Panc1 (cell line): Measurements from ENCODE around the gene FOXN4. TPM values are rescaled to one million over a fixed set of nuclear protein-coding genes. Genes with fewer than 3 reads are reported as not detected.

Experiments used
- ATAC-seq: fragments of 200-7000 bp; cut with Tn5 transposase; 2 replicates; pipeline ENCODE4 v1.9.1; 2020; ENCODE audit warnings: mild to moderate bottlenecking, moderate library complexity
- BruUV-seq: library from RNA; stranded (reverse); fragments of 400-500 nt; replicated peaks from 2 replicates; lab custom pipeline; 2021; lab: Mats Ljungman, UMichigan
- CTCF ChIA-PET: fragments of 300-600 bp; sonication (Branson Sonifier 250); formaldehyde crosslinking; loops from one replicate; lab custom pipeline; 2022; ENCODE audit warnings: antibody characterized with exemption; lab: Charles Lee
- POLR2A ChIA-PET: fragments of 300-600 bp; sonication (Branson Sonifier 250); formaldehyde crosslinking; loops from one replicate; lab custom pipeline; 2022; ENCODE audit warnings: antibody characterized with exemption; lab: Charles Lee
- DNase-seq: peaks from one replicate; pipeline ENCODE4 v3.0.0-alpha.2; 2010; ENCODE audit warnings: low read depth, low spot score
- H3K27ac ChIP-seq: 2 replicates; pipeline ENCODE4 v1.5.1; 2011; ENCODE audit warnings: mild to moderate bottlenecking, low read length, inconsistent platforms
- H3K27me3 ChIP-seq: fragments of 200-500 bp; sonication (Bioruptor generic); 2 replicates; pipeline ENCODE4 v1.6.0; 2014; ENCODE audit warnings: low read length, inconsistent platforms; ENCODE audit not compliant: control insufficient read depth, insufficient read depth
- H3K36me3 ChIP-seq: fragments of 200-500 bp; sonication (Bioruptor generic); 2 replicates; pipeline ENCODE4 v1.5.1; 2014; ENCODE audit warnings: inconsistent platforms, mild to moderate bottlenecking, low read length, moderate library complexity; ENCODE audit not compliant: control insufficient read depth, insufficient read depth
- H3K4me1 ChIP-seq: 2 replicates; pipeline ENCODE4 v1.5.1; 2011; ENCODE audit warnings: inconsistent platforms, mild to moderate bottlenecking, low read length, moderate library complexity; ENCODE audit not compliant: control insufficient read depth, insufficient read depth
- H3K4me3 ChIP-seq, 2 experiments: 2 replicates each; pipeline ENCODE4 v1.5.1; 2011 to 2012; ENCODE audit warnings: low read depth in 2 of 2, low read length in 2 of 2, mild to moderate bottlenecking in 2 of 2, inconsistent platforms in 1 of 2, moderate library complexity in 1 of 2
- H3K9me3 ChIP-seq: fragments of 200-500 bp; sonication (Bioruptor generic); 2 replicates; pipeline ENCODE4 v1.5.1; 2014; ENCODE audit warnings: low read depth, mild to moderate bottlenecking, inconsistent platforms, low read length, moderate library complexity; ENCODE audit not compliant: control insufficient read depth, insufficient read depth
- CTCF ChIP-seq: fragments of 450-650 bp; IDR thresholded peaks from 2 replicates; pipeline ENCODE4 v1.5.1; 2017; ENCODE audit warnings: mild to moderate bottlenecking
- POLR2AphosphoS5 ChIP-seq: IDR thresholded peaks from 2 replicates; pipeline ENCODE4 v1.6.1; 2012; ENCODE audit warnings: mild to moderate bottlenecking, low read depth, low read length, moderate library complexity
- REST ChIP-seq, 2 experiments: IDR thresholded peaks; 2 replicates each; pipeline ENCODE4 v1.6.1; 2011 to 2012; ENCODE audit warnings: low read depth in 2 of 2, control low read depth in 1 of 2, low read length in 1 of 2, mild to moderate bottlenecking in 1 of 2, moderate library complexity in 1 of 2; ENCODE audit not compliant: insufficient read depth in 1 of 2
- SIN3A ChIP-seq: IDR thresholded peaks from 2 replicates; pipeline ENCODE4 v1.6.1; 2012; ENCODE audit warnings: low read depth, mild to moderate bottlenecking, low read length, moderate library complexity, borderline replicate concordance; ENCODE audit not compliant: insufficient read depth
- TCF7L2 ChIP-seq: IDR thresholded peaks from 2 replicates; pipeline ENCODE4 v1.6.1; 2011; ENCODE audit warnings: mild to moderate bottlenecking, low read depth, low read length, inconsistent platforms
- in situ Hi-C: cut with HindIII; loops from 2 replicates; pipeline ENCODE4 v1.10.0; 2016; ENCODE audit warnings: low sequenced_read_pairs, low pct_unique_long_range_greater_than_20kb
- intact Hi-C: fragments of 100-400 bp; cut with micrococcal nuclease; formaldehyde crosslinking; loops from one replicate; pipeline ENCODE4 v1.10.0; 2022; ENCODE audit not compliant: unreplicated experiment
- total RNA-seq: library from RNA; stranded (reverse); gene quantifications from one replicate; pipeline ENCODE4 v1.2.1, GENCODE V29; 2021; ENCODE audit not compliant: unreplicated experiment

Gene FOXN4
- total RNA-seq, 1 experiment from 2014 or later = 0.08 TPM

- Histone ChIP-seq H3K27ac (no peak overlapping the region), H3K4me1 (0 out of 2 replicates have a peak, but pooled peaks cover 6% of the 10 kb centered on the region), H3K36me3 (no peaks in the 10 kb centered on the region), H3K27me3 (no peaks in the 10 kb centered on the region), H3K4me3 (no peak overlapping the region), H3K9me3 (no peaks in the 10 kb centered on the region)
- TF ChIP-seq SIN3A (no peak), CTCF (no peak), TCF7L2 (no peak), POLR2AphosphoS5 (no peak), REST (IDR thresholded peaks at IDR 0.05; ENCODE audit: insufficient read depth in 1 of 2, low read depth in 2 of 2, low read length in 1 of 2) (no peak)
- in situ Hi-C loops = no loop called here
- ChIA-PET CTCF (no interaction called here), POLR2A (no interaction called here)
- intact Hi-C loops = no loop called here
- no TSS peak for BruUV-seq
- ATAC-seq (no peak), DNase-seq (no peak)
Observed at GRCh38 chr12:109268896-109269295, 40.2 kb downstream of the FOXN4 start.

- no peaks in the 10 kb centered on the region for H3K9me3 ChIP-seq
- no peak overlapping the region for H3K4me3 ChIP-seq
- in situ Hi-C loops (no loop called here), intact Hi-C loops (no loop called here)
- no peaks in the 10 kb centered on the region for H3K36me3 ChIP-seq
- BruUV-seq = no TSS peak
- TF ChIP-seq REST (IDR thresholded peaks at IDR 0.05; ENCODE audit: insufficient read depth in 1 of 2, low read depth in 2 of 2, low read length in 1 of 2) (no peak), SIN3A (no peak), CTCF (no peak), TCF7L2 (no peak), POLR2AphosphoS5 (no peak)
- DNase-seq (no peak), ATAC-seq (no peak)
- H3K27ac ChIP-seq = no peak overlapping the region
- H3K27me3 ChIP-seq = no peaks in the 10 kb centered on the region
- ChIA-PET POLR2A (no interaction called here), CTCF (no interaction called here)
- H3K4me1 ChIP-seq = 0 out of 2 replicates have a peak, but pooled peaks cover 6% of the 10 kb centered on the region
Observed at GRCh38 chr12:109267361-109267760, 41.7 kb downstream of the FOXN4 start.
